T-cell (primary cell): Measurements from ENCODE around the gene SLC39A11. TPM values are rescaled to one million over a fixed set of nuclear protein-coding genes. Genes with fewer than 3 reads are reported as not detected.

ENCODE experiments used
- ATAC-seq, 4 experiments: fragments of 200-7000 bp in 3 of 4; fragments of 150-1000 bp in 1 of 4; cut with Tn5 transposase; replicated peaks in 1 of 4; 1 replicate in 3 of 4; 2 replicates in 1 of 4; pipeline ENCODE4 v1.10.0; 2021; ENCODE audit warnings: moderate library complexity in 3 of 4, mild to moderate bottlenecking in 2 of 4, moderate number of reproducible peaks in 1 of 4
- CTCF ChIA-PET, 2 donors: fragments of 300-600 bp; sonication (Branson Sonifier 250); formaldehyde crosslinking; loops; one replicate each; lab custom pipeline; 2022; ENCODE audit warnings: antibody characterized with exemption in 2 of 2; lab: Charles Lee
- POLR2A ChIA-PET, 2 donors: fragments of 300-600 bp; sonication (Branson Sonifier 250); formaldehyde crosslinking; loops; one replicate each; lab custom pipeline; 2022; ENCODE audit warnings: antibody characterized with exemption in 2 of 2; lab: Charles Lee
- DNase-seq, 35 experiments: peaks; one replicate each; pipeline versions ENCODE4 v3.0.0 to v3.0.0-alpha.2; 2013 to 2023
- H3K27ac ChIP-seq: one replicate; pipeline ENCODE4 v1.5.1; 2013; ENCODE audit warnings: low read length
- H3K27me3 ChIP-seq, 2 experiments: replicated peaks in 1 of 2; 1 replicate in 1 of 2; 2 replicates in 1 of 2; pipeline versions ENCODE4 v1.6.1 to v1.7.0; 2013; ENCODE audit warnings: low read length in 1 of 2, mixed read lengths in 1 of 2; ENCODE audit not compliant: control insufficient read depth in 2 of 2, insufficient read depth in 2 of 2; ENCODE audit errors: extremely low read depth in 1 of 2
- H3K36me3 ChIP-seq, 2 donors: 1 replicate in 1 of 2; 2 replicates in 1 of 2; pipeline versions ENCODE4 v1.6.1 to v1.7.0; 2013; ENCODE audit warnings: low read length in 1 of 2; ENCODE audit not compliant: control insufficient read depth in 2 of 2, insufficient read depth in 1 of 2; ENCODE audit errors: extremely low read depth in 1 of 2
- H3K4me1 ChIP-seq, 2 experiments: 1 replicate in 1 of 2; 2 replicates in 1 of 2; pipeline versions ENCODE4 v1.6.1 to v1.7.0; 2013; ENCODE audit warnings: low read length in 2 of 2, mixed read lengths in 1 of 2; ENCODE audit not compliant: insufficient read depth in 2 of 2, control insufficient read depth in 1 of 2; ENCODE audit errors: extremely low read depth in 1 of 2
- H3K4me3 ChIP-seq, 2 donors: 1 replicate in 1 of 2; 2 replicates in 1 of 2; pipeline versions ENCODE4 v1.5.1 to v1.7.0; 2013; ENCODE audit warnings: mild to moderate bottlenecking in 2 of 2, low read length in 1 of 2, moderate library complexity in 1 of 2; ENCODE audit not compliant: control insufficient read depth in 1 of 2; ENCODE audit errors: extremely low read depth in 1 of 2
- H3K9me3 ChIP-seq: 2 replicates; pipeline ENCODE4 v1.7.0; 2013
- H3K27ac Mint-ChIP-seq, 2 donors: one replicate each; pipeline ENCODE4 v1.8.0; 2020 to 2021; ENCODE audit warnings: mild to moderate bottlenecking in 2 of 2, mixed read lengths in 2 of 2
- H3K27me3 Mint-ChIP-seq, 2 donors: one replicate each; pipeline ENCODE4 v1.8.0; 2021 to 2022; ENCODE audit warnings: mixed read lengths in 2 of 2
- H3K36me3 Mint-ChIP-seq: one replicate; pipeline ENCODE4 v1.8.0; 2021; ENCODE audit warnings: mixed read lengths
- H3K4me1 Mint-ChIP-seq, 3 donors: one replicate each; pipeline ENCODE4 v1.8.0; 2020 to 2022; ENCODE audit warnings: mixed read lengths in 3 of 3, mild to moderate bottlenecking in 1 of 3
- H3K4me3 Mint-ChIP-seq, 3 donors: one replicate each; pipeline ENCODE4 v1.8.0; 2020 to 2022; ENCODE audit warnings: mild to moderate bottlenecking in 3 of 3, mixed read lengths in 3 of 3, moderate library complexity in 3 of 3
- H3K9me3 Mint-ChIP-seq, 3 donors: one replicate each; pipeline ENCODE4 v1.8.0; 2020 to 2022; ENCODE audit warnings: mixed read lengths in 3 of 3
- WGBS: methylation state at CpG from one replicate; pipeline ENCODE4 v1.1.5; 2013; ENCODE audit warnings: missing lambda C conversion rate; ENCODE audit not compliant: insufficient coverage; 5-methylcytosine and 5-hydroxymethylcytosine counted together
- total RNA-seq, 35 experiments: library from RNA in 6 of 35; stranded (reverse) in 6 of 35; fragments of 120-200 nt in 1 of 35; gene quantifications; one replicate each; pipeline versions ENCODE4 v1.2.1 to v1.2.4 and lab custom pipeline; 2013 to 2026

Gene SLC39A11
- total RNA-seq, 5 donors from 2014 or later (not counting 1 experiment from before 2014, with no cell fraction given) = 18.6 to 27.1 (median 23.4) TPM

DNA sequence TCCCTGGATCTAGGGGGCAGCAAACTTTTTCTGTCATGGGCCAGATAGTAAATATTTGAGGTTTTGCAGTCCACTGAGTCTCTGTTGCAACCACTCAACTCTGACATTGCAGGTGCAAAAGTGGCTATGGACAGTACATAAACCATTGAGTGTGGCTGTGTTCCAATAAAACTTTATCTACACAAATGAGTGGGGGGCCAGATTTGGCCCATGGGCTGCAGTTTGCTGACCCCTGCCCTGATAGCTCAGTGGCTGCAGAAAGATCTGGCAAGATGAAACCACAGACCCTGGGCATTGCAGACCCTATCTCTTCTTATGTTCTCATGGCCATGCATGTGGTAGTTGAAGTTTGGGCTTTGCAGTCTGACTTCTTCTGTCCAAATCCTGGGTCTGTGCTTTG, 440.5 kb downstream of the SLC39A11 start:
- POLR2A ChIA-PET = no interaction called here

DNA sequence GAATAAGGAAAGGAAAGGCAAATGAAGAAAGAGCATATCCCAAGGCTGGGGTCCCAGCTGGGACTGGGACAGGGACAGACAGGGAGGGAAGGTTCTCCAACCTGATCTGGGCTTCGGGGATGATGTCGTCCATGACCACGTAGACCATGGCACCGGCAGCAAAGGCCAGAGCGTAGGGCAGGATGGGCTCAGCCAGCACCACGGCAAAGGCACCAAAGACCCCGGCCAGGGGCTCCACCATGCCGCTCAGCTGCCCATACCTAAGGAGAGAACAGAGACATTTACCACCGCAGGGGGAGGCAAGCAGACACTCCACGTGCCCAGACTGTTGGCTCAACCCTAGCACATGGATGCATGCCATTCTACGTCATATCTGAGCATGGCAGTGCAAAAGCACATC, 443.8 kb downstream of the SLC39A11 start:
- Histone ChIP-seq H3K36me3 (no peaks in the 10 kb centered on the region), H3K27me3 (no peaks in the 10 kb centered on the region), H3K4me1 (no peaks in the 10 kb centered on the region), H3K9me3 (no peaks in the 10 kb centered on the region), H3K27ac (no peak overlapping the region), H3K4me3 (no peak overlapping the region)
- H3K36me3 Mint-ChIP-seq = peaks cover 23% of the 10 kb centered on the region
- 88% methylated on average over 10 of the region's 11 CpGs for WGBS
- no peak for DNase-seq
- no peak overlapping the region for H3K27ac Mint-ChIP-seq
- ATAC-seq = no peak
- POLR2A ChIA-PET = no interaction called here
- no peak overlapping the region for H3K4me3 Mint-ChIP-seq
- H3K9me3 Mint-ChIP-seq = no peaks in the 10 kb centered on the region
- CTCF ChIA-PET = interaction anchor here in 1 of 2 donors (0.7 kb wide), 2 partner anchors 89 to 728 kb away, joined by 3 to 5 read pairs; no protein-coding TSS in a partner anchor
- H3K27me3 Mint-ChIP-seq = no peaks in the 10 kb centered on the region
- no peaks in the 10 kb centered on the region for H3K4me1 Mint-ChIP-seq

More for the DNA sequence above, 440.5 kb downstream of the SLC39A11 start:
- Mint-ChIP-seq H3K27me3 (no peaks in the 10 kb centered on the region), H3K9me3 (no peaks in the 10 kb centered on the region), H3K36me3 (peaks cover 15% of the 10 kb centered on the region), H3K27ac (no peak overlapping the region), H3K4me1 (no peaks in the 10 kb centered on the region), H3K4me3 (no peak overlapping the region)
- DNase-seq (no peak), ATAC-seq (no peak)
- H3K36me3 ChIP-seq = no peaks in the 10 kb centered on the region
- H3K27ac ChIP-seq = no peak overlapping the region
- H3K4me3 ChIP-seq = no peak overlapping the region
- no peaks in the 10 kb centered on the region for H3K27me3 ChIP-seq
- H3K9me3 ChIP-seq = no peaks in the 10 kb centered on the region
- CTCF ChIA-PET = no interaction called here
- no peaks in the 10 kb centered on the region for H3K4me1 ChIP-seq

DNA sequence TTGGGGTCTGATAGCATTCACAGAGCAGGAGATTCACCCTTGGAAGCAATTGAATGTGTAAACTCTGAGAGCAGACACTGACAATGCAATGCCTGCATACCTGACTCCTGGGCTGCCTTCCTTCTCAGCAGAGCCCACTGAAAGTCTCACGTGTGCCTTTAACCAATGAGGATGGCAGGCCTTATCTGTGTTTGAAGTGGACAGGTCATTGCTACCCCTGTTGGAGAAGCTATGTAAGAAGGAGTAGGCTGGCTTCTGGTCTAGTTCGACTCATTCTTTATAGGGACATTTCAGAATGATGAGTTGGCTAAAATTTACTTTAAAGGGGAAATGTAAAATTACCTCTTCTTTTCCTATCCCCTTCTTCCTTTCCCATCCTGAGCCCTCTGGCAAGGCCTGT, 446.3 kb downstream of the SLC39A11 start:
- Mint-ChIP-seq H3K4me1 (no peaks in the 10 kb centered on the region), H3K36me3 (peaks cover 23% of the 10 kb centered on the region), H3K27me3 (peaks cover under 1 to 2% of the 10 kb centered on the region in 2 donors), H3K4me3 (no peak overlapping the region), H3K27ac (no peak overlapping the region), H3K9me3 (no peaks in the 10 kb centered on the region)
- POLR2A ChIA-PET = no interaction called here
- WGBS = no CpG with 5 or more reads among the region's 2 CpGs
- Histone ChIP-seq H3K27me3 (peaks cover 0 to 4% of the 10 kb centered on the region in 2 experiments), H3K9me3 (no peaks in the 10 kb centered on the region), H3K36me3 (no peaks in the 10 kb centered on the region), H3K27ac (no peak overlapping the region), H3K4me1 (no peaks in the 10 kb centered on the region), H3K4me3 (no peak overlapping the region)
- CTCF ChIA-PET = no interaction called here
- DNase-seq = no peak
- ATAC-seq = no peak

GRCh38 chr17:72644492-72644891, 448.0 kb downstream of the SLC39A11 start:
- Mint-ChIP-seq H3K4me3 (no peak overlapping the region), H3K27ac (no peak overlapping the region), H3K36me3 (peaks cover 23% of the 10 kb centered on the region), H3K9me3 (no peaks in the 10 kb centered on the region), H3K27me3 (peaks cover 6 to 7% of the 10 kb centered on the region in 2 donors), H3K4me1 (no peaks in the 10 kb centered on the region)
- DNase-seq (no peak), ATAC-seq (no peak)
- POLR2A ChIA-PET = no interaction called here
- Histone ChIP-seq H3K4me3 (no peak overlapping the region), H3K27ac (no peak overlapping the region), H3K4me1 (no peaks in the 10 kb centered on the region), H3K27me3 (peaks cover 0 to 11% of the 10 kb centered on the region in 2 experiments), H3K9me3 (no peaks in the 10 kb centered on the region), H3K36me3 (no peaks in the 10 kb centered on the region)
- WGBS = no CpG with 5 or more reads among the region's 4 CpGs
- CTCF ChIA-PET = no interaction called here

DNA sequence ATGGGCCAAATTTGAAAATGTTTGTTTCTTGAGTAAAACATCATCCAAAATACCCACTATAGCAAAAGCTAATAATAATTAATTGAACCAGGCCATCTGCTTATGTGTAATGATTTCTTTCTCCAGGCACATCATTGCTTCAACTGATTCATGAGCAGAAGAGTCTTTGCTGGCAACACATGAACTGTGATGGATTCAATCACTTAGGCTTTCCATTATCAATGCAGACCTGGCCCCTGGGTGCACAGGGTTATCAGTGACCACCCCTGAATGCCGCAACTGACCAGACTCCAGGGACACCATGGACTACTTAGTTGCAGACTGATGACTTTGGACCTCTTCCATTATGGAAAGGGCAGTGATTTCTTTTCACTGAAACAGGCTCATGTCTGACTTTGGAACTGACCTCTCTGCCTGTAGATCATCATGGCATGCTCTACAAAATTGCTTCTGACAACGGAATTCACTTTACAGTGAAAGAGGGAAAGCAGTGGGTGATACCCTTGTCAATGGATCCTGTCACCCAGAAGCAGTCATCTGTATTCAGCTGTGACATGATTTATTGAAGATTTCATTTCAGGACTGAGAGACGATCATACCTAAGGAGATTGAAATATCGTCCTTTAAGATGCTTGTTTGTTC, 448.8 kb downstream of the SLC39A11 start:
- DNase-seq (no peak), ATAC-seq (no peak)
- CTCF ChIA-PET = no interaction called here
- POLR2A ChIA-PET = no interaction called here
- no peaks in the 10 kb centered on the region for H3K36me3 ChIP-seq
- H3K27ac ChIP-seq = no peak overlapping the region
- Mint-ChIP-seq H3K36me3 (peaks cover 21% of the 10 kb centered on the region), H3K27ac (no peak overlapping the region), H3K4me3 (no peak overlapping the region), H3K9me3 (no peaks in the 10 kb centered on the region), H3K4me1 (no peaks in the 10 kb centered on the region), H3K27me3 (peaks cover 6 to 7% of the 10 kb centered on the region in 2 donors)
- H3K4me1 ChIP-seq = no peaks in the 10 kb centered on the region
- WGBS = 100% methylated on average over 3 of the region's 4 CpGs
- no peak overlapping the region for H3K4me3 ChIP-seq
- H3K9me3 ChIP-seq = no peaks in the 10 kb centered on the region
- peaks cover 0 to 11% of the 10 kb centered on the region in 2 experiments for H3K27me3 ChIP-seq

- no peak for ATAC-seq
- ChIA-PET POLR2A (no interaction called here), CTCF (interaction anchor here in 1 of 2 donors (0.5 kb wide), 1 partner anchor 17 kb away, joined by 3 read pairs; no protein-coding TSS in a partner anchor)
- Histone ChIP-seq H3K27me3 (peaks cover 0 to 11% of the 10 kb centered on the region in 2 experiments), H3K36me3 (no peaks in the 10 kb centered on the region), H3K4me1 (no peaks in the 10 kb centered on the region), H3K27ac (no peak overlapping the region), H3K4me3 (no peak overlapping the region), H3K9me3 (no peaks in the 10 kb centered on the region)
- Mint-ChIP-seq H3K27ac (no peak overlapping the region), H3K9me3 (no peaks in the 10 kb centered on the region), H3K36me3 (peaks cover 15% of the 10 kb centered on the region), H3K4me3 (no peak overlapping the region), H3K27me3 (peaks cover 6 to 7% of the 10 kb centered on the region in 2 donors), H3K4me1 (no peaks in the 10 kb centered on the region)
- DNase-seq = no peak
- no CpG with 5 or more reads among the region's 7 CpGs for WGBS
Observed at GRCh38 chr17:72642720-72643119, 449.8 kb downstream of the SLC39A11 start.
